Measurements from ENCODE around the gene RPS18. TPM values are rescaled to one million over a fixed set of nuclear protein-coding genes. Genes with fewer than 3 reads are reported as not detected.

The RPS18 gene
- total RNA-seq, 1 donor from 2014 or later: 3,043 TPM

DNA sequence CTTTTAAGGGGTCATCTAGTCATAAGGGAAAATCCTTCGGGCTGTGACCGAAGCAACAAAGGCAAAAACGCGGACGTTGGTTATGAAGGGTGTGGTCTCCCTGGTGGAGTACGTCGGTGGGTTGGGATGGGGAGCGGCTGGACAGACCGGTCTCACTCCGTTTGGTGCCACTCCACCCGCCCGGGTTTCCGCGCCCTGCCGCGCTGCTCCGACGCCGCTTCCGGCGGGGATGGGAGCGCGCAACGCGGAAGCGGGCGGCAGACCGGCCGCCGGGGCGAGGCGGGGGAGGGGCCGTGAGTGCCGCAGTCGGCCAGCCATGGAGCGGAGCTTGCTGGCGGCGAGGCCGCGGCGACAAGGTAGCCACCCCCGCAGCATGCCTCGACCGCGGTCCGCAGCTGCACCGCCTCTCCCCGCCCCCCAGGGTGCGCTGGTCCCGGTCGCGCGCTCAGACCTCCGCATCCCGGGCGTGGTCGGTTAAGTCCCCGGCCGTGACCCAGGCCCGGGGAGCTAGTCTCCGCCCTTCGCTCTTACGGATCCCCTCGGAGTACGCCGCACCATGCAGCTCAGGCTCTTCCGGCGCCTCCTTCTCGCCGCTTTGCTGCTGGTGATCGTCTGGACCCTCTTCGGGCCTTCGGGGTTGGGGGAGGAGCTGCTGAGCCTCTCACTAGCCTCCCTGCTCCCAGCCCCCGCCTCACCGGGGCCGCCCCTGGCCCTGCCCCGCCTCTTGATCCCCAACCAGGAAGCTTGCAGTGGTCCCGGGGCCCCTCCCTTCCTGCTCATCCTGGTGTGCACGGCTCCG, 5.2 kb downstream of the RPS18 start, which contains the start of gene B3GALT4:
B3GALT4 (plus strand) TSS at position 260 of the 799 bp plus-strand sequence; CDS start at position 557, 297 bp downstream.
- Mint-ChIP-seq H3K27me3 (no peaks in the 10 kb centered on the region), H3K27ac (peak within 1 kb of the TSS; percentile 100), H3K36me3 (peaks cover 30% of the 10 kb centered on the region), H3K9me3 (no peaks in the 10 kb centered on the region), H3K4me1 (ENCODE audit: unreplicated experiment) (peaks cover 32% of the 10 kb centered on the region), H3K4me3 (peak within 1 kb of the TSS; percentile 91)
- DNase-seq (ENCODE audit: extremely low spot score, unreplicated experiment): peak; percentile 85
- TF ChIP-seq, protein P1, sequence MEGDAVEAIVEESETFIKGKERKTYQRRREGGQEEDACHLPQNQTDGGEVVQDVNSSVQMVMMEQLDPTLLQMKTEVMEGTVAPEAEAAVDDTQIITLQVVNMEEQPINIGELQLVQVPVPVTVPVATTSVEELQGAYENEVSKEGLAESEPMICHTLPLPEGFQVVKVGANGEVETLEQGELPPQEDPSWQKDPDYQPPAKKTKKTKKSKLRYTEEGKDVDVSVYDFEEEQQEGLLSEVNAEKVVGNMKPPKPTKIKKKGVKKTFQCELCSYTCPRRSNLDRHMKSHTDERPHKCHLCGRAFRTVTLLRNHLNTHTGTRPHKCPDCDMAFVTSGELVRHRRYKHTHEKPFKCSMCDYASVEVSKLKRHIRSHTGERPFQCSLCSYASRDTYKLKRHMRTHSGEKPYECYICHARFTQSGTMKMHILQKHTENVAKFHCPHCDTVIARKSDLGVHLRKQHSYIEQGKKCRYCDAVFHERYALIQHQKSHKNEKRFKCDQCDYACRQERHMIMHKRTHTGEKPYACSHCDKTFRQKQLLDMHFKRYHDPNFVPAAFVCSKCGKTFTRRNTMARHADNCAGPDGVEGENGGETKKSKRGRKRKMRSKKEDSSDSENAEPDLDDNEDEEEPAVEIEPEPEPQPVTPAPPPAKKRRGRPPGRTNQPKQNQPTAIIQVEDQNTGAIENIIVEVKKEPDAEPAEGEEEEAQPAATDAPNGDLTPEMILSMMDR (conservative IDR thresholded peaks at IDR 0.05): peak; percentile 77

DNA sequence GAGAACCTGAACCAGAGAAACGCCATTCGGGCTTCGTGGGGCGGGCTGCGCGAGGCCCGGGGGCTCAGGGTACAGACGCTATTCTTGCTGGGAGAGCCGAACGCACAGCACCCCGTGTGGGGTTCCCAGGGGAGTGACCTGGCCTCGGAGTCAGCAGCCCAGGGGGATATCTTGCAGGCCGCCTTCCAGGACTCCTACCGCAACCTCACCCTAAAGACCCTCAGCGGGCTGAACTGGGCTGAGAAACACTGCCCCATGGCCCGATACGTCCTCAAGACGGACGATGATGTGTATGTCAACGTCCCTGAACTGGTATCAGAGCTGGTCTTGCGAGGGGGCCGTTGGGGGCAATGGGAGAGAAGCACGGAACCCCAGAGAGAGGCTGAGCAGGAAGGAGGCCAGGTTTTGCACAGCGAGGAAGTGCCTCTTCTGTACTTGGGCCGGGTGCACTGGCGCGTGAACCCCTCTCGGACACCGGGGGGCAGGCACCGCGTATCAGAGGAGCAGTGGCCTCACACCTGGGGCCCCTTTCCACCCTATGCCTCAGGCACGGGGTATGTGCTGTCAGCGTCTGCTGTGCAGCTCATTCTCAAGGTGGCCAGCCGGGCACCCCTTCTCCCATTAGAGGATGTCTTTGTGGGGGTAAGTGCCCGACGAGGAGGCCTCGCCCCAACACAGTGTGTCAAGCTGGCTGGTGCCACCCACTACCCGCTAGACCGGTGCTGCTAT, 6.0 kb downstream of the RPS18 start:
- Mint-ChIP-seq H3K9me3 (no peaks in the 10 kb centered on the region), H3K36me3 (peaks cover 24% of the 10 kb centered on the region), H3K4me3 (peak overlapping the region; percentile 91), H3K27me3 (no peaks in the 10 kb centered on the region), H3K4me1 (ENCODE audit: unreplicated experiment) (peaks cover 26% of the 10 kb centered on the region), H3K27ac (peak overlapping the region; percentile 92)
- DNase-seq (ENCODE audit: extremely low spot score, unreplicated experiment): no peak
- TF ChIP-seq, protein P1 (conservative IDR thresholded peaks at IDR 0.05): no peak

DNA sequence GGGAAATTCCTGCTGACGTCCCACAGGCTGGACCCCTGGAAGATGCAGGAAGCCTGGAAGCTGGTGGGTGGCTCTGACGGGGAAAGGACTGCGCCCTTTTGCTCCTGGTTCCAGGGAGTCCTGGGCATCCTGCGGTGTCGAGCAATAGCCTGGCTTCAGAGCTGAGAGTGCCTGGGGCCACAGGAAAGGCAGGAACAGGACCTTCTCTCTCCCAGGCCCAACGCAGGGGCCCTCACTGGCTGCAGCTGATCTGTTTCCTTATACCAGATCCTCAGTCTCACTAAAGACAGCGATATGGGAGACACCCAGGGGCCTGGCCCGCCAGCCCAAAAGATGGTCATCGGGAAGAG, 6.5 kb downstream of the RPS18 start:
- Mint-ChIP-seq H3K9me3 (no peaks in the 10 kb centered on the region), H3K4me1 (ENCODE audit: unreplicated experiment) (peaks cover 20% of the 10 kb centered on the region), H3K36me3 (peaks cover 19% of the 10 kb centered on the region), H3K27ac (peak overlapping the region; percentile 63), H3K4me3 (peak overlapping the region; percentile 55), H3K27me3 (no peaks in the 10 kb centered on the region)
- DNase-seq (ENCODE audit: extremely low spot score, unreplicated experiment): no peak
- TF ChIP-seq, protein P1 (conservative IDR thresholded peaks at IDR 0.05): no peak

DNA sequence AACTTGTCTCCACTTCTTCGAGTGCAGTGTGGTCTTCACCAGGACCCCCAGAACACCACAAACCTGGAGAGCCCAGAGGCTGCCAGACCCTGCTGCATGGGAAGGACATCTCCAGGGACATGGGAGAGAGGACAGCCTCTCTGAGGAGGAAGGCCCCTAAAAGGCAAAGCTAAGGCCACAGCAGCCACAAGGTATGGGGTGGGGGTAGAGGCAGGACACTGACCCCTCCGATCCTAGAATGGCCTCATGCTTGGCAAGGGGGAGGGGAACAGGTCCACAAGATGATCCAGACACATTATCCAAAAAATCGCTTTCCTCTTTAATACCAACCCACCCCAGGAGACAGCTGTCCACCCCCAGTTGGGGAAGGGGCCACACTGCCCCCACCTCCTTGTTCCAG, 6.9 kb downstream of the RPS18 start:
- peak overlapping the region; percentile 63 for H3K27ac Mint-ChIP-seq
- no peak for DNase-seq (ENCODE audit: extremely low spot score, unreplicated experiment)
- H3K27me3 Mint-ChIP-seq: no peaks in the 10 kb centered on the region
- H3K4me1 Mint-ChIP-seq (ENCODE audit: unreplicated experiment): peaks cover 16% of the 10 kb centered on the region
- H3K4me3 Mint-ChIP-seq: peak overlapping the region; percentile 55
- H3K9me3 Mint-ChIP-seq: no peaks in the 10 kb centered on the region
- H3K36me3 Mint-ChIP-seq: peaks cover 18% of the 10 kb centered on the region
- TF ChIP-seq, protein P1 (conservative IDR thresholded peaks at IDR 0.05): no peak

DNA sequence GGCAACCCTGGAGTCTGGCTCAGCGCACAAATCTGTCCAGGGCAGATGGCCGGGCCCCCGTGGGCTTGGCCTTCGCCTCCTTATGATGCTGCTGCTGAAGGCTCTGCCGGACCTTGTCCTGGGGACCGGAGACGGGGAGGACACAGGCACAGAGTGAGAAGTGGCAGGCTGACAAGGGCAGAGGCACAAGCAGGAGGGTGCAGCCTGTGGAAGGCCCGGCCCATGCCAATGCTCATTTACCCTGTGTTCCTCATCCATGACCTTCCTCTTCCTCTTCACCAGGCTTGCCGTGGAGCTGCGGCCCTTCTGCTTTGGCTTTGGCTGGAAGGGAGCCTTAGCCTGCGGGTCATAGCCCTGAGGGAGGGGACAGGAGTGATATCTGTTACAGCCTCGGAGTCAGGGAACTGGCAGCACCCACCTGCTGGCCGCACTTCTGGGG, 7.4 kb downstream of the RPS18 start:
- Mint-ChIP-seq H3K9me3 (no peaks in the 10 kb centered on the region), H3K27me3 (no peaks in the 10 kb centered on the region), H3K36me3 (peaks cover 15% of the 10 kb centered on the region), H3K4me3 (no peak overlapping the region), H3K4me1 (ENCODE audit: unreplicated experiment) (peaks cover 14% of the 10 kb centered on the region), H3K27ac (peak overlapping the region; percentile 63)
- TF ChIP-seq, protein P1 (conservative IDR thresholded peaks at IDR 0.05): no peak
- no peak for DNase-seq (ENCODE audit: extremely low spot score, unreplicated experiment)

Measured in type B pancreatic cell (in vitro differentiated cells).